HG02588 (cell line): ENCODE measurements around the gene MAGED4B.
"Not testable (repeated sequence)": the region's sequence is repeated elsewhere in the genome, so short reads cannot be mapped to it uniquely, and the experiment has no call there.

ENCODE experiments used
- ATAC-seq: cut with Tn5 transposase; IDR thresholded peaks from one replicate; pipeline ENCODE4 v1.9.1; 2021; ENCODE audit warnings: mild to moderate bottlenecking, moderate library complexity; ENCODE audit not compliant: unreplicated experiment

Gene MAGED4B

GRCh38 chrX:52068666-52069640 lies at the start of gene MAGED4B:
Gene MAGED4B, minus strand, starts transcription at chrX:52069183. Its CDS starts 1,011 bp downstream, at chrX:52068172.
- ATAC-seq = not testable (repeated sequence)

- ATAC-seq = no peak
Observed at GRCh38 chrX:52118262-52118661, 49.3 kb upstream of the MAGED4B start.

GRCh38 chrX:52082578-52082977 lies 13.6 kb upstream of the MAGED4B start:
- no peak for ATAC-seq

- no peak for ATAC-seq
Observed at GRCh38 chrX:52078131-52078530, 9.1 kb upstream of the MAGED4B start.

GRCh38 chrX:52042288-52042687 lies 26.7 kb downstream of the MAGED4B start:
- not testable (repeated sequence) for ATAC-seq

GRCh38 chrX:52034211-52034610 lies 34.8 kb downstream of the MAGED4B start:
- ATAC-seq = no peak

- no peak for ATAC-seq
Observed at GRCh38 chrX:52031371-52031770, 37.6 kb downstream of the MAGED4B start.

- ATAC-seq = no peak
Observed at GRCh38 chrX:52015794-52016193, 53.2 kb downstream of the MAGED4B start.
